Left ventricle myocardium inferior (tissue), 1 donor: ENCODE data around the gene DOK7. TPM values are rescaled to one million over a fixed set of nuclear protein-coding genes. Genes with fewer than 3 reads are reported as not detected.

Experiments
- DNase-seq: peaks from one replicate; pipeline ENCODE4 v3.0.0-alpha.2; 2020
- H3K27ac ChIP-seq: fragments of 200-600 bp; replicated peaks from 2 replicates; pipeline ENCODE4 v1.8.0; 2021
- H3K27me3 ChIP-seq: fragments of 200-600 bp; 2 replicates; pipeline ENCODE4 v1.8.0; 2021; ENCODE audit warnings: low read depth
- H3K36me3 ChIP-seq: fragments of 200-600 bp; 2 replicates; pipeline ENCODE4 v1.8.0; 2021
- H3K4me1 ChIP-seq: fragments of 200-600 bp; 2 replicates; pipeline ENCODE4 v1.8.0; 2021
- H3K4me3 ChIP-seq: fragments of 200-600 bp; 2 replicates; pipeline ENCODE4 v1.8.0; 2021; ENCODE audit warnings: mild to moderate bottlenecking, moderate library complexity
- H3K9me3 ChIP-seq: fragments of 200-600 bp; replicated peaks from 2 replicates; pipeline ENCODE4 v1.8.0; 2021
- CTCF ChIP-seq: fragments of 200-600 bp; IDR thresholded peaks from 2 replicates; pipeline ENCODE4 v1.8.0; 2021; ENCODE audit warnings: antibody characterized with exemption, mild to moderate bottlenecking, borderline replicate concordance
- intact Hi-C: fragments of 100-400 bp; cut with micrococcal nuclease; formaldehyde crosslinking; loops from one replicate; pipeline ENCODE4 v1.11.0; 2022
- total RNA-seq: library from RNA; stranded (reverse); fragmentation: NEBNext Ultra II Directional; extraction: Animal tissue kit (Norgen Biotek cat#: 25700); gene quantifications from one replicate; pipeline ENCODE4 v1.2.1, GENCODE V29; 2021
- donor health status: DM: no; HTN: yes; CAD: no; lungs with severe emphysema.

Gene DOK7
- total RNA-seq, 1 donor from 2014 or later, result 46.7 TPM

DNA sequence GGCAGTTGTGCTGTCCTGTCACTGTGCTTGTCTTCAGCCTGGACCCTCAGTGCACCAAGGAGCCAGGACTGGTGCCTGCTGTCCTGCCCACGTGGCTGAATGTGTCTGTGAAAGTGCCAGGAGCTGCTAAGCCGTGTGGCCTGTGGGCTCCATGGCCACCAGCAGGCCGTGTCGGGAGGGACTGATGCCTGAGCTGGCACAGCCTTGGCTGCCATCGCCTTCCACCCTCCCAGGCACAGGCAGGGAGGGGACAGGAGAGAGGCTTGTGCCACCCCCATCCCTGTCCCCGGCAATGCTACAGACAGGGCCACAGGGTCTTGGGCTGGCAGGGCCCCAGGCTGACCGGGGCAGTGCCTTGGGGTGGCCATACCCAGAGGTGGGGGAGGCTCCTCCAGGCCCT is 24.8 kb downstream of the DOK7 start:
- peaks cover 10% of the 10 kb centered on the region for H3K36me3 ChIP-seq
- no peak for DNase-seq
- peaks cover 44% of the 10 kb centered on the region for H3K4me1 ChIP-seq
- no peaks in the 10 kb centered on the region for H3K9me3 ChIP-seq
- H3K27me3 ChIP-seq, result peaks cover 53% of the 10 kb centered on the region
- H3K27ac ChIP-seq, result peak overlapping the region; percentile 96
- TF ChIP-seq CTCF, result no peak
- no peak overlapping the region for H3K4me3 ChIP-seq
- intact Hi-C loops, result no loop called here

GRCh38 chr4:3488820-3489219 is 25.7 kb downstream of the DOK7 start:
- Histone ChIP-seq H3K4me1 (peaks cover 47% of the 10 kb centered on the region), H3K9me3 (no peaks in the 10 kb centered on the region), H3K27me3 (peaks cover 56% of the 10 kb centered on the region), H3K4me3 (no peak overlapping the region), H3K27ac (no peak overlapping the region), H3K36me3 (peaks cover 16% of the 10 kb centered on the region)
- DNase-seq, result no peak
- no peak for TF ChIP-seq CTCF
- intact Hi-C loops, result no loop called here

DNA sequence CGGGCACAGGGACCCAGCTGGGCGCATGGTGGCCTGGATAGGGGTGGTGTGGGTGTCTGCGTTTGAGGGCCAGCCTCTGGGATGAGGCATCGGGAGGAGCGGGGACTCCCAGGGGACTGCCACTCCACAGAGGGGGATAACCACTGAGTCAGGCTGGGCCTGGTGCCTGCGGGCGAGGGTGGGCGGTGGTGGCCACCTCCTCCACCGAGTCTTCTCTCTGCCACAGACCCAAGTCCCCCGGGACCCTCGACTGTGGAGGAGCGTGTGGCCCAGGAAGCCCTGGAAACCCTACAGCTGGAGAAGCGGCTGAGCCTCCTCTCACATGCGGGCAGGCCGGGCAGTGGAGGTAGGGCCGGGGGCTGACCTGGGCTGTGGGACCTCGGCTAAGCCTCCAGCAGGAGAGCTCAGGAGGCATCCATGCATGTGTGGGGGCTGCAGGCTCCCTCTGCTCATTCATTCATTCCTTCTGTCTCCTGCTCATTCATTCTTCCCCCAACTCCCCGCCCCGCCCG is 26.4 kb downstream of the DOK7 start:
- Histone ChIP-seq H3K4me3 (no peak overlapping the region), H3K9me3 (no peaks in the 10 kb centered on the region), H3K27me3 (peaks cover 56% of the 10 kb centered on the region), H3K27ac (no peak overlapping the region), H3K36me3 (peaks cover 16% of the 10 kb centered on the region), H3K4me1 (peaks cover 50% of the 10 kb centered on the region)
- DNase-seq, result no peak
- no peak for TF ChIP-seq CTCF
- intact Hi-C loops, result no loop called here

GRCh38 chr4:3491681-3492405 is 28.7 kb downstream of the DOK7 start:
- no peak overlapping the region for H3K4me3 ChIP-seq
- DNase-seq, result no peak
- H3K27me3 ChIP-seq, result peaks cover 49% of the 10 kb centered on the region
- no peak overlapping the region for H3K27ac ChIP-seq
- TF ChIP-seq CTCF, result no peak
- H3K4me1 ChIP-seq, result peaks cover 50% of the 10 kb centered on the region
- intact Hi-C loops, result no loop called here
- no peaks in the 10 kb centered on the region for H3K9me3 ChIP-seq
- H3K36me3 ChIP-seq, result peaks cover 16% of the 10 kb centered on the region

DNA sequence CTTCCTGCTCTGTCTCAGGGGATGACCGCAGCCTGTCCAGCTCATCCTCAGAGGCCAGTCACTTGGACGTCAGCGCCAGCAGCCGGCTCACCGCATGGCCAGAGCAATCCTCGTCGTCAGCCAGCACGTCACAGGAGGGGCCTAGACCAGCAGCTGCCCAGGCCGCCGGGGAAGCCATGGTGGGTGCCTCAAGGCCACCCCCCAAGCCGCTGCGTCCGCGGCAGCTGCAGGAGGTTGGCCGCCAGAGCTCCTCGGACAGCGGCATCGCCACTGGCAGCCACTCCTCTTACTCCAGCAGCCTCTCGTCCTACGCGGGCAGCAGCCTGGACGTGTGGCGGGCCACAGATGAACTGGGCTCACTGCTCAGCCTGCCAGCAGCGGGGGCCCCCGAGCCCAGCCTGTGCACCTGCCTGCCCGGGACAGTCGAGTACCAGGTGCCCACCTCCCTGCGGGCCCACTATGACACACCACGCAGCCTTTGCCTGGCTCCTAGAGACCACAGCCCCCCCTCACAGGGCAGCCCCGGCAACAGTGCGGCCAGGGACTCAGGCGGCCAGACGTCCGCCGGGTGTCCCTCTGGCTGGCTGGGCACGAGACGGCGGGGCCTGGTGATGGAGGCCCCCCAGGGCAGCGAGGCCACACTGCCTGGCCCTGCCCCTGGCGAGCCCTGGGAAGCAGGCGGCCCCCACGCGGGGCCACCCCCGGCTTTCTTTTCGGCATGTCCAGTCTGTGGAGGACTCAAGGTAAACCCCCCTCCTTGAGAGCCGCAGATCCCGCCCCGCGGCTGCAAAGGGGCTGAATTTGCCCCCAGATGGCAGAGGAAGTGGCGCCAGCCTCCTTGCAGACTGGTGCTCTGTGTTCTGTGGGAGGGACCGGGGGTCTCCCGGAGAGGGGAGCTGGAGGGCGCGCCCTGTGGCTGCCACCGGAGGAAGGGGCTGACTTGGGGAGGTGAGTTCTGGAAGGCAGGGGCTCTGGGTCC is 29.9 kb downstream of the DOK7 start:
- intact Hi-C loops, result no loop called here
- no peak for TF ChIP-seq CTCF
- no peak for DNase-seq
- peaks cover 44% of the 10 kb centered on the region for H3K4me1 ChIP-seq
- peaks cover 16% of the 10 kb centered on the region for H3K36me3 ChIP-seq
- H3K4me3 ChIP-seq, result no peak overlapping the region
- no peaks in the 10 kb centered on the region for H3K9me3 ChIP-seq
- no peak overlapping the region for H3K27ac ChIP-seq
- H3K27me3 ChIP-seq, result peaks cover 48% of the 10 kb centered on the region
